Ishikawa (cell line): ENCODE measurements around the gene MTHFS.

ENCODE experiments used
- CEBPB ChIP-seq: IDR thresholded peaks from 2 replicates; pipeline ENCODE4 v1.6.1; 2012
- EP300 ChIP-seq: IDR thresholded peaks from 2 replicates; pipeline ENCODE4 v1.6.1; 2012; ENCODE audit warnings: borderline replicate concordance
- FOXM1 ChIP-seq: IDR thresholded peaks from 2 replicates; pipeline ENCODE4 v1.6.1; 2012; ENCODE audit warnings: low read depth, borderline replicate concordance
- MAX ChIP-seq: IDR thresholded peaks from 2 replicates; pipeline ENCODE4 v1.6.1; 2012
- RAD21 ChIP-seq: IDR thresholded peaks from 2 replicates; pipeline ENCODE4 v1.6.1; 2012; ENCODE audit warnings: low read depth
- TAF1 ChIP-seq: IDR thresholded peaks from 2 replicates; pipeline ENCODE4 v1.6.1; 2012; ENCODE audit warnings: low read depth, mild to moderate bottlenecking
- TCF12 ChIP-seq: IDR thresholded peaks from 2 replicates; pipeline ENCODE4 v1.6.1; 2012; ENCODE audit warnings: low read depth
- TEAD4 ChIP-seq: IDR thresholded peaks from 2 replicates; pipeline ENCODE4 v1.6.1; 2012
- YY1 ChIP-seq: IDR thresholded peaks from 2 replicates; pipeline ENCODE4 v1.6.1; 2012; ENCODE audit warnings: low read depth
- ZBTB7A ChIP-seq: IDR thresholded peaks from 2 replicates; pipeline ENCODE4 v1.6.1; 2012; ENCODE audit warnings: low read depth
- TF ChIP-seq, protein P1 (sequence below): IDR thresholded peaks from 2 replicates; pipeline ENCODE4 v1.6.1; 2012; ENCODE audit warnings: low read depth, mild to moderate bottlenecking
- TF ChIP-seq, protein P2 (sequence below): IDR thresholded peaks from 2 replicates; pipeline ENCODE4 v1.6.1; 2012

DNA sequence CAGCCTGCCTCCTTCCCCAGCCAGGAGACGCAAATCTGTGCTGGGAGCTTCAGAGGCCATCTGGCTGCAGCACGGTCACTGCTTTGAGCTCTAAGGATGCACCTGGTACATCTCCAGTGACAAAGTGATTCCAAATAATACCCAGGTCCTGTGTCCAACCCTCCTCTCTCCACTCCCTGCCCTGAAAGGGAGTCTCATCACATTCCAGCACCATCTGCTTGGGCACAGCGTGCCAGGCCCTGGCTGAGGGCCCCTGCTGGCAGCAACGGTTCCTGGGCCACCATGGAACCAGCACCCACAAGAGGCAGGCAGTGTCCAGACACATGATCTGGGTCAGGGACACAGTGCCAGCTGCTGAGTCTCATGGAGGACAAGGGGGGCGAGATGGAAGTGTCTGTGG is 81.3 kb downstream of the MTHFS start:
- TF ChIP-seq RAD21 (no peak), TAF1 (no peak), FOXM1 (no peak), EP300 (no peak), TCF12 (no peak), TEAD4 (no peak), ZBTB7A (no peak), YY1 (no peak), CEBPB (no peak), MAX (no peak)
- TF ChIP-seq, protein P1, sequence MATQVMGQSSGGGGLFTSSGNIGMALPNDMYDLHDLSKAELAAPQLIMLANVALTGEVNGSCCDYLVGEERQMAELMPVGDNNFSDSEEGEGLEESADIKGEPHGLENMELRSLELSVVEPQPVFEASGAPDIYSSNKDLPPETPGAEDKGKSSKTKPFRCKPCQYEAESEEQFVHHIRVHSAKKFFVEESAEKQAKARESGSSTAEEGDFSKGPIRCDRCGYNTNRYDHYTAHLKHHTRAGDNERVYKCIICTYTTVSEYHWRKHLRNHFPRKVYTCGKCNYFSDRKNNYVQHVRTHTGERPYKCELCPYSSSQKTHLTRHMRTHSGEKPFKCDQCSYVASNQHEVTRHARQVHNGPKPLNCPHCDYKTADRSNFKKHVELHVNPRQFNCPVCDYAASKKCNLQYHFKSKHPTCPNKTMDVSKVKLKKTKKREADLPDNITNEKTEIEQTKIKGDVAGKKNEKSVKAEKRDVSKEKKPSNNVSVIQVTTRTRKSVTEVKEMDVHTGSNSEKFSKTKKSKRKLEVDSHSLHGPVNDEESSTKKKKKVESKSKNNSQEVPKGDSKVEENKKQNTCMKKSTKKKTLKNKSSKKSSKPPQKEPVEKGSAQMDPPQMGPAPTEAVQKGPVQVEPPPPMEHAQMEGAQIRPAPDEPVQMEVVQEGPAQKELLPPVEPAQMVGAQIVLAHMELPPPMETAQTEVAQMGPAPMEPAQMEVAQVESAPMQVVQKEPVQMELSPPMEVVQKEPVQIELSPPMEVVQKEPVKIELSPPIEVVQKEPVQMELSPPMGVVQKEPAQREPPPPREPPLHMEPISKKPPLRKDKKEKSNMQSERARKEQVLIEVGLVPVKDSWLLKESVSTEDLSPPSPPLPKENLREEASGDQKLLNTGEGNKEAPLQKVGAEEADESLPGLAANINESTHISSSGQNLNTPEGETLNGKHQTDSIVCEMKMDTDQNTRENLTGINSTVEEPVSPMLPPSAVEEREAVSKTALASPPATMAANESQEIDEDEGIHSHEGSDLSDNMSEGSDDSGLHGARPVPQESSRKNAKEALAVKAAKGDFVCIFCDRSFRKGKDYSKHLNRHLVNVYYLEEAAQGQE = no peak
- TF ChIP-seq, protein P2, sequence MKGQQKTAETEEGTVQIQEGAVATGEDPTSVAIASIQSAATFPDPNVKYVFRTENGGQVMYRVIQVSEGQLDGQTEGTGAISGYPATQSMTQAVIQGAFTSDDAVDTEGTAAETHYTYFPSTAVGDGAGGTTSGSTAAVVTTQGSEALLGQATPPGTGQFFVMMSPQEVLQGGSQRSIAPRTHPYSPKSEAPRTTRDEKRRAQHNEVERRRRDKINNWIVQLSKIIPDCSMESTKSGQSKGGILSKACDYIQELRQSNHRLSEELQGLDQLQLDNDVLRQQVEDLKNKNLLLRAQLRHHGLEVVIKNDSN = no peak
